Heart left ventricle (tissue), 13 donors: Measurements from ENCODE around the gene ACP2.

Experiments
- CTCF ChIP-seq, 12 donors: fragments of 200-600 bp; sonication (generic) in 4 of 12; IDR thresholded peaks; one replicate each; pipeline versions ENCODE4 v1.5.0 to v1.8.0; 2018 to 2022; ENCODE audit warnings: antibody characterized with exemption in 12 of 12, mild to moderate bottlenecking in 5 of 12
- POLR2A ChIP-seq, 2 donors: fragments of 450-650 bp; IDR thresholded peaks; one replicate each; pipeline ENCODE4 v1.6.1; 2017; ENCODE audit warnings: antibody characterized with exemption in 2 of 2, mild to moderate bottlenecking in 2 of 2, moderate library complexity in 2 of 2
- donor health status: ischemic (EF 13 %, LVEDD 7.1; RV severe dilation, severe dysfunction).
- donor health status: DM: no; HTN: yes; CAD: no.
- donor health status: DM: no; HTN: no; CAD: no.
- donor health status: ischemic (EF 25% LVEDD 6.9; RV normal size, moderate dysfunction).
- donor health status: ischemic (EF 25% LVEDD 5.7; RV mildly dilated, moderate dysfunction).
- donor health status: ischemic (EF 35%, LVEDD 5.7; RV mildly dilated, moderate dysfunction).
- donor health status: nonischemic (EF 11% LVEDD 7.7; RV severe dilation, severe dysfunction).
- donor health status: DM: yes; HTN: yes; CAD: no.
- donor health status: PGD.
- donor health status: ischemic (EF 29% LVEDD 5.4; RV normal size, mild dysfunction).
- donor health status: nonischemic (EF 23%, LVEDD 6.1; RV moderate dilation, normal function).

DNA sequence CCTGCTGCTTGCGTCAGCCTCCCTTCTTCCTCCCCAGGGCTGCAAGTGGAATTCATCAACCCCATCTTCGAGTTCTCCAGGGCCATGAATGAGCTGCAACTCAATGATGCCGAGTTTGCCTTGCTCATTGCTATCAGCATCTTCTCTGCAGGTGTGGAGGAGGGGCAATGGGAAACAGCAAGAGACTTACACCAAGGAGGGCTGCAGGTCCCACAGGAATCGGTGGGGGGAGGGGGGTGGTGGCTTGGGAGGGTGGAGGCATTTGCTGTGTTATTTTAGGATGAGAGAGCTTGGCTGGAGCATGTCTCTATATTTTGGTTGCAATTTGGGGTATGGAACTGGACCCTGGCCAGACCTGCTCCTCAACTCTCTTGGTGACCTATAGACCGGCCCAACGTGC is 19.3 kb upstream of the ACP2 start:
- TF ChIP-seq CTCF (IDR thresholded peaks at IDR 0.05) (no peak), POLR2A (IDR thresholded peaks at IDR 0.05) (no peak)
